SHP77 treated with DMSO at 0.1 percent for 48 hours (cell line): Measurements from ENCODE around the gene SMIM8.
"Not testable (repeated sequence)": the region's sequence is repeated elsewhere in the genome, so short reads cannot be mapped to it uniquely, and the experiment has no call there.

Experiments
- DNase-seq: peaks from one replicate; lab custom pipeline; 2025; lab: John Stamatoyannopoulos, UW

The SMIM8 gene, protein sequence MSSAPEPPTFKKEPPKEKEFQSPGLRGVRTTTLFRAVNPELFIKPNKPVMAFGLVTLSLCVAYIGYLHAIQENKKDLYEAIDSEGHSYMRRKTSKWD

DNA sequence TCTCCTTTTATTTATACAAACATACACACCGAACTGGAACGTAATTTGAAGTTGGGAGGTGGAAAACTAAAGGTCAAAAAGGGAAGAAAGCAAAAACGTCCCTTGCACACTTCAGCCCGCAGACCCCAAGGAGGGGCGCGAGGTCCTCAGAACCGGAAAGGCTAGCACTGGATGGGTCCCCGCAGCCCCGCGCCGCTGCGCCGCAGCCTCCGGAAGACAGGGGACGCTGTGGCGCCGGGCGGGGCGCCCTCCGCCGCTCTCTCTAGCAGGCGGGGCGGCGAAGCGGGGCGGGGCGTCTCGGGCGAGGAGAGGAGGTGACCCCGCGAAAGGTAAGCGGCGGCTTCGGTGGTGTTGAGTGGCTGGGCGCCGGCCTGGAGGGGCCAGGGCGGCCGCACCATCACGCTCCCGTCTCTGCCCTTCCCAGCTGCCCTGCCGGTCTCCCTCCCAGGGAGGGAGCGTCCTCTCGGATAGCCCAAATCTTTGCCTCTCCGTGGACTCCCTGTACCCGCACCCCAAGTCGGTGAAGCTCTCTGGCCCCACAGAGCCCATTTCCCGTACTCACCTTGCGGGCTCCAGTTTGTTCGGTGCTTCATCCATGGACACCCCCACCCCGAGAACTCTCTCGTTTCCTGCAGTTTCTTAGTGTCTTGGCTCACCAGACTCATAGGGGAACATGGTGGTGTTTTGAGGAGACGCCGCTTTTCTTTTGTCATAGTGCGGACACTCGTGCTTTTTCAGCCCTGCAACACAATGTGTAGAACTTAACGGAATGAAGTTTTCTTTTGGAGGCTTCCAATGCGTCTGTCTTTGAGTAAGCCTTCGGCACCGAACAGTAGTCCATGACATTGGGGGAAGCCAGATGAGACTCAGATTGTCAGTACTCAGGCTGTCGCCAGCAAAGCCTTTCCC lies at the start of gene SMIM8:
Gene SMIM8, plus strand, starts transcription at position 285 of the 909 bp plus-strand sequence. CDS start 14,444 bp downstream, outside the sequence.
- DNase-seq = peak; percentile 62

DNA sequence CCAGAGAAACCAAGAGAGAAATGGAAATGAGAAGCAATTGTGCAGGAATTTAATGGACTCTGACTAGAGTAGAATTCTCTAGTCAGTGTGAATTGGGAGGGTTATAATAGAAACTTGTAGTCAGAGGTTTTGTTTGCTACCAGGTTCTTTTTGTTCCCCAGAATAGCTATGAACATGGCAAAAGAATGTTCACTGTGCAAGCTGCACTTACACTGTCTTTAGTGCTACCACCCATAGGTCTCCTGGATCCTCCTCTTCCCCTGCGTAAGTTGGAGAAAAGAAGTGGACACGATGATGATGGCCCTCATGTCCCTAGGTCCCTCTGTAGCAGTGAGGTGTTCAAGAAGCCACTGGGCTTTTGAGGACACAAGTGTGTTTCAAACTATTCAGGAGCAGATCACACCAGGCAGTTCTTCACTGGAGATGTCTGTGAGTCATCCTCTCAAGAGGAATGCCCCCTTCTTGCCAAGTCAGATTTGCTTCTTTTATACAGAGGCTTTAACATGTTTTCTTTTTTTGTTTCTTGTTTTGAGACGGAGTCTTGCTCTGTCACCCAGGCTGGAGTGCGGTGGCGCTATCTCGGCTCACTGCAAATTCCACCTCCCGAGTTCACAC lies 47.6 kb upstream of the SMIM8 start:
- DNase-seq = no peak

DNA sequence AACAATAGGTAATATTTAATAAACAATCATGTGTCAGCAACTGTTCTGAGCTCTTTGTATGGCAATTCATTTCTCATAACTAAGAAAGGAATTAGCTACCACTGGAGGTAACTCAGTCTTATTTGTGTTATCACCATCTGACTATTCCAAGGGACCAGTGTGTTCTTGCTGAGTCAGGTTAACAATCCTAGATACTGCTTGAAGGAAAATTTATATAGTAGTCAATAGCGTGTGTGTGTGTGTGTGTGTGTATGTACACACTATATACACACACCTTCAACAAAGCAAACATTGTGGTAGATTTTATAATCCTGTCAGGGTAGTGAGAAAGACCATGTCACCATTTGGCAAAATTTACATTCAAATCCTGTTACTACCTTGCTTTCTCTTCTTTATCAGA lies 45.8 kb upstream of the SMIM8 start:
- no peak for DNase-seq

DNA sequence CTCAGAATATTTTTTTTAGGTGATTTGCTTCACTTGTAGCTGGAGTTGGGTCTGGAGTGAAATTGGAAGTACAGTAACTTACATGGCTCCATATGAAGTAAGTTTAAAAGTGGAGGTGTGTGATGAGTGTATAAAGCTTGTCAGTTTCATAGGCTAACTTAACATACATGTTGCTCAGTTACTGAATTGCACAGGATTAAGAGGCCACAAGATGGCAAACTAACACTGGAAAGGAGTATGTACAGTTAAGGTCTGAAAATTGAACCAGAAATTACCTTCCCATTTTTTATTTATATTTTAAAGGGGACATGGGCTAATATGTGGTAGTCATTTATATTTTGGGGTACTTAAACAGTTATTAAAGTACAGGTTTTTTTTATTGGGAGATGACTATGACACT lies 45.3 kb upstream of the SMIM8 start:
- DNase-seq = no peak

DNA sequence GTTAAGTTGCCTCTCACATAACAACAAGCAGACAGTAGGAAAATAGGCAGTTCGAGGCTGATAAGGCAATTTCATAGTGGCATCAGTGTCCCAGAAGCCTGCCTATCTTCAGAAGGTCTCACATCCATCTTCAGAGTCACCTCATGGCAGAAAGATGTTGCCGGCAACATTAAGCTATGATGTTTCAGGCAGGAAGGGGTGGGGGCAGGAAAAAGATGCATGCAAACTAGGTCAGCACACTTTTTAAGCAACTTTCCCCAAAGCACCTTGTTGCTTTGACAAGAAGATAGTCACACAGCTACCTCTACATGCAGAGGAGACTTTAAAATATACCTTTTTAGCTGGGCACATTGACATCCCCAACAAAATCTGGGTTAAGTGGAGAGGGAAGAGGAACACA lies 43.2 kb upstream of the SMIM8 start:
- DNase-seq = no peak

DNA sequence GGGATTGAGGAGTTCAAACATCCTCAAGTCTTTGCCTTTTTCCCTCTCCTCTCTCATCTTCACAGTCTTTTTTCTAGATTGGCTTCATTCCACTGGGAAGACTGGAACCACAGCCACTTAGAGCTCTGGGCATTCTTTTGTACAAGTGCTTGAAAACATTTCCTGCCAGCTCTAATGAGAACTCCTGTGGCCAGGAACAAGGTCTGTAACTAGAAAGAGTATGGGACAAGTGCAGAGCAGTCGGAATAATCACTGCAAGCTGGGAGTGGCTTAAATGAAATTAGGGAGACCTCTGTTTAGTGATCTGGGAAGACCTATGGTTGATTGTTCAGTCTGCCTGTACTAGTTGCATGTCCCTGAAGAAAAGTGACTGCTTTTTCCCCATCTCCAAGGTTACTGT lies 41.0 kb upstream of the SMIM8 start:
- DNase-seq = no peak

DNA sequence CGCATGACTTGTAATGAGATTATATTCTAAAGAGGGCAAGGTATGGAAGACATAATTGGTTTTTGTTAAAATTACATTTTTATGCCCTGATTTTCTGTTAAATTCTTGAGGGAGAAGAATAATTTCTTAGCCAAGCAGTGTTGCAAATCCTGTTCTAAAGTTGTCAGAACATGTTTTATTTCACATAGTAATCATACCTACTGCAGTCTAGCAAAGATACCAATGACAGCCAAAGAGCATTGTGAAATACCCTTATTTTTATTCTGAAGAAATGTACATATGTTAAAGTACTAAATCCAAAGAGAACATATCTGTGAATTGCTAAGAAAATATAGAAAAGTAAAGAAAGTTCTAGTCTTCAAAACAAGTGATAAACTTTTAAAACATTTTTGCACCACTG lies 39.6 kb upstream of the SMIM8 start:
- no peak for DNase-seq

DNA sequence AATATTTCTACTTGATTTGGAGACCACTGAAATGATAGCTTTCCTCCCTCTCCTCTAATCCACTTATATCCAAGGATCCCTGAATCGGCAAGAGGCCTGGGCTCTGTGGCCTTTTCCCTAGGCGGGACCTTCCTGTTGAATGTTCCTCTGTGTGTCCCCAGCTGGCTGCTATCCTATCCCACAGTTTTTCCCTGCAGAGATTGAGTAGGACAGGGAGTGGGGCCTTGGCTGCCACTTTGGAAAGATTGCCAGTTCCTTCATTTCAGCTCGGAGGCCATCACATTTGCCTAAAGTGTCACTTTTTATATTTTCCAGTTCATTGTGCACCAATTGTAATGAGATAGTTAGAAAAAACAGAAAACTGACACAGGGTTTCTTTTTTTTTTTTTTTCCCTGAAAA lies 38.9 kb upstream of the SMIM8 start:
- no peak for DNase-seq

DNA sequence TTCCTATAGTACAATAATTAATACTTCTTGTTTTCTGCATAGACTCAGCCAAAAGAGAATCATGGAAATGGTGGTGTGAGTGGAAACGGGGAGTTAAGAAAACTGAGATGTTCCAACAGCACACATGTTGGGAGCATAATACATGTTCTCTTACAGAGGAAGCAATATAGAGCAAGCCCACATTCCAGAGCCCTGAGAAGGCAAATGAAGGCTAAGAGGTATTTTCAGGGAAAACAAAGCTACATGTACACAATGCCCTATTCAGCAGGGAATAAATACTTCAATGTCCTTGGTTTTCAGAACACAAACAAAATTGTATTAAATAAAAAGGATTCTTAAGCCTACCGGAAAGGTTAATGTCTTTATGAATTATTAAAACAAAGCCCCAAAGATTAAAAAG lies 35.1 kb upstream of the SMIM8 start:
- DNase-seq = no peak

DNA sequence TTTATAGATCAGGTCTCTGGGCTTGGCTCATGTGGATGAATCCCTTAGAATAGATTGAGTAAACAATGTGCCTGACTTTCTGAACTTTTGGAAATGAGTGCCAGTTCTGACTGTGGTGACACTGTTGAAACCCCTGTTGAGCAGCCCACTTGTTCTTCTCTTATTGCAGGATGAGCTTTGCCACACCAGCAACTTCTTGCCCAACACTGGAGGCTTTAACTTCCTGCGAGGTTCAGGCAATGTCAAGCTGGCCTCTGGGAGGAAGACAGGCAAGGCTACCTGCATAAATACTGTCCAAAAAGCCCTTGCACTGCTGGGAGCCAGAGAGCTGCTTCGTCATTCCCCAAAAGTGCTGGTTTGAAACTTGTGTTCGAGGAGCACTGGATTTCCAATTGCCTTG lies 32.8 kb upstream of the SMIM8 start:
- no peak for DNase-seq

DNA sequence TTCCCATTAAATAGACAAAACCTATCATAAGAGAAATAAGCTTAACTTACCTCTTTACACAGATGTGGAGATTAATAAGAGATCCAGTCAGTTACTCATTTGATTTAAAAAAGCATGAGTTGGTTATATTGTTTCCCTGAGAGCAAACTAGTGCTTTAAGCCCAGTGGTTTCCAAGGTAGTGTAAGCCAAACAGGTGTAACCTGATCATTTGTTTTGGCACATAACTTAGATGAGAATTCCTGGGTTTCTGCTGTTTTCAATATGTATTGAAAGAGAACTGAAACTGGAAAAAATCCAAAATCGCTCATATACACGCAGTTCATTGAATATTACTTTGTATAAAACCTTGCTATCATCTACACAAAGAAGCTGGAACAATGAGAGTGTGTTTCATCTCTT lies 30.5 kb upstream of the SMIM8 start:
- no peak for DNase-seq

DNA sequence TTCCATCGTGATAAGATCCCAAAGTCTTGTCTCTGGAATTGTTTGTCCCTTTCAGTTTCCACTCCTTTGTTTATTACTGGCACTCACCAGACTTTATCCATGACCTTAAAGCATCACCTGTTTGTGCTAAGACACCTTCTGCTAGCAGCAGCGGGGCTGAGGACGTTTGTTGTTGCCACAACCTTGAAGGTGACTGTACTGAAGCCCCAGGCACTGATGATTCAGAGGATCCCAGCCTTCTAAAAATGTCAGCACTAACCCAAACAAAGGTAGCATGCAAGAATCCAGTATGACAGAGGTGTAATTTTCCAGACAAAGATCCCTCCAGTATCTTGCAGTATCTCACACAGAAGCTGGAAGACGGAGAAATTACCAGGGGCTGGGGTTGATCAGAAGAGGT lies 28.9 kb upstream of the SMIM8 start:
- DNase-seq = no peak

DNA sequence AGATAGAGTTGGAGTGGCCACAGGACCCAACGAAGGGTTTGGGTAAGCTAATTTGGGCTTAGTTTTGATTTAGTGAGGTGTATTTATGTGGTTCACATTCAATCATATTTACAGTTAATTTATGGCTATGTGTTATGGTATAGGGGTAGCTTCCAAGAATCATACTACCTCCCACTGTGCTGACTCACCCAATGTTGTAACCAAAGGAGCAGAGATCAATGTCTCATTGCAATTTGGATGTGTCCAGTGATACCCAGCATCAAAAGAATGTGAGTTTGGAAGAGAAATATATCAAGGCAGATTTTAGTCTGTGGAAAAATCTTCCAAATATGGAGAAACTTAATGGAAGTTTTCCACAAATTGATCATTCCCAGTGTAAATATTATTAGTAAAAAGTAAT lies 25.3 kb upstream of the SMIM8 start:
- no peak for DNase-seq

DNA sequence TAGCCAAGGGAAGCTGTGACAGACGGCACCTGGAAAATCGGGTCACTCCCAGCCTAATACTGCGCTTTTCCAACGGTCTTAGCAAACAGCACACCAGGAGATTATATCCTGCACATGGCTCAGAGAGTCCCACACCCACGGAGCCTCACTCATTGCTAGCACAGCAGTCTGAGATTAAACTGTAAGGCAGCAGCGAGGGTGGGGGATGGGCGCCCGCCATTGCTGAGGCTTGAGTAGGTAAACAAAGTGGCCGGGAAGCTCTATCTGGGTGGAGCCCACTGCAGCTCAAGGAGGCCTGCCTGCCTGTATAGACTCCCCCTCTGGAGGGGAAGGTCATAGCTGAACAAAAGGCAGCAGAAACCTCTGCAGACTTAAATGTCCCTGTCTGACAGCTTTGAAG lies 21.1 kb upstream of the SMIM8 start:
- peak; percentile 21 for DNase-seq

DNA sequence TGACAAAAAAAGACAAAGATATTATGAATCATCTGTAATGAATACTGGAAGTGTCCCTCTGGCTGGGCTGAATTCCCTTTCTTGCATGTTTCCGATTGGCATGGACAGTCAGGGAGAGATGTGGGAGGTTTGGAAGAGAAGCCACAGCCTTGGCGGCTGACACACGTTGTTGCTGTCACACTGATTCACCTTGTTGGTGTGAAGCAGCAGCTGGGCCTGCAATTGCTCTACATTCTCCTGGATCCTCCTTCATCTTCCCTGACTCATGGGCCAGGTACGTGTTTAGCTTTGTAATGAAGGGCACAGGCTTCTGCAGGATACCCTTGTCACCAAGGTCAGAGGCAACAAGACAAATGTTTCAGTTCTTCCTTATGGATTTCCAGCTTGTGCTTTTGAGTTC lies 13.4 kb upstream of the SMIM8 start:
- DNase-seq = no peak

DNA sequence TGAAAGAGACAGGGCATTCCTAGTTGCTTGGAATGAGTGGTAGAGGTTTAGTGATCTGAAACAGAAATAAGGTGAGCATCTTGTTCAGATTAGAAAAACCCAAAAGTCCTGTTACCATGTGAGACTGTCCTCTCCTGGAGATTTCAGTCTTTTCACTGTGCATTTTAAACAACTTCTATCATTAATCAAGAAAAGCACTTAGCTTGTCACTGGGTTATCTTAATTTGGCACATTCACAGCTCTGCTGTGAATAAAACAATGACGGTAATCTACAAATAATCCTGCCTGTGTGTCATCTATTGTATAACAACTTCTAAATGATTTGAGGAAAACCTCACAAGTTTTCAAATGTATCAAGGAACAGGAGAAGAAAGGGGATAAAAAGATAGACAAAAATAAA lies 9.5 kb upstream of the SMIM8 start:
- DNase-seq = no peak

DNA sequence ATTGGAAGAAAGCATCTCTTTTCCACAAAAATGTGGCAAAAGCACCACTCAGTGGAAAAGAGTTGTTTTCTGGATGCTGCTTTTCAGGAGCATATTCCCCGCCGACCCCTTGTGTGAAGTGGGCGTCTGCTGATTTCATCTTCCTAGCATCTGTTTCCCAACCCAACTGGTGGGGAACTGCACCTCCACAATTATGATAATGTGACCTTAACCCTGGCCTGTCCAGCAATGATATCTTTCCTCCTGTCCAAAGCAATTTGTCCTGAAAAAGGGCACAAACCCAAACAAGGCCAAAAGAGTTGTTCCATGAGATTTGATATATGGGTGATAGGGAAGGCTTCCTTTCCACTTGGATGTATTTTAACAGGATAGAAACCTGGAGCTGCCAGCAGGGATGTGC lies 7.3 kb upstream of the SMIM8 start:
- DNase-seq = no peak

DNA sequence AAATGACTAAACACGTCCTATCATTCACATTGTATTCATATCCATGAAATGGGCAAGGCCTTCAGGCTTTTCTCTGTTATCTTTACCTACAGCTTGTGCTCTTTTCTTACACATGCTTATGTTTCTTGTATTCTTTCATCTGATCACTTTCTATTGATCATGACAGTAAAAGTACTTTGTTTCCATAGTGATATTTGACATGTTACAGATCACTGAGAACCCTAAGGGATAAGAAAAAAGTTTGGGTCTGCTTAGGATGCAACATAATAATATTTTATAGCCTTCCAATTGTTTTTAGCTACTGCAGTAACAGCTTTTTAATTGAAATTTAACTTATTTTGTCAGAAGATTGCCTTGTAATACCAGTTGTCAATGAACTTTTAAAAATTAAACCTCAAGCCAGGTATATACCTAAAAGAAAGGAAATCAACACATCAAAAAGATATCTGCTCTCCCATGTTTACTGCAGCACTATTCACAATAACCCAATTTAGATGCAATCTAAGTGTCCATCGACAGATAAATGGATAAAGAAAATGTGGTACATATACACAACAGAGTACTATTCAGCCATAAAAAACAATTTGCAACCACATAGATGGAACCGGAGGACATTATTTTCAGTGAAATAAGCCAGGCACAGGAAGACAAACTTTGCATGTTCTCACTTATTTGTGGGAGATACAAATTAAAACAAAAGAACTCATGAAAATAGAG lies 3.0 kb upstream of the SMIM8 start:
- no peak for DNase-seq

DNA sequence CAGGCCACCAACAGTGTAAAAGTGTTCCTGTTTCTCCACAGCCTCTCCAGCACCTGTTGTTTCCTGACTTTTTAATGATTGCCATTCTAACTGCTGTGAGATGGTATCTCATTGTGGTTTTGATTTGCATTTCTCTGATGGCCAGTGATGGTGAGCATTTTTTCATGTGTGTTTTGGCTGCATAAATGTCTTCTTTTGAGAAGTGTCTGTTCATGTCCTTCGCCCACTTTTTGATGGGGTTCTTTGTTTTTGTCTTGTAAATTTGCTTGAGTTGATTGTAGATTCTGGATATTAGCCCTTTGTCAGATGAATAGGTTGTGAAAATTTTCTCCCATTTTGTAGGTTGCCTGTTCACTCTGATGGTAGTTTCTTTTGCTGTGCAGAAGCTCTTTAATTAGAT lies 1.5 kb downstream of the SMIM8 start:
- DNase-seq = not testable (repeated sequence)

DNA sequence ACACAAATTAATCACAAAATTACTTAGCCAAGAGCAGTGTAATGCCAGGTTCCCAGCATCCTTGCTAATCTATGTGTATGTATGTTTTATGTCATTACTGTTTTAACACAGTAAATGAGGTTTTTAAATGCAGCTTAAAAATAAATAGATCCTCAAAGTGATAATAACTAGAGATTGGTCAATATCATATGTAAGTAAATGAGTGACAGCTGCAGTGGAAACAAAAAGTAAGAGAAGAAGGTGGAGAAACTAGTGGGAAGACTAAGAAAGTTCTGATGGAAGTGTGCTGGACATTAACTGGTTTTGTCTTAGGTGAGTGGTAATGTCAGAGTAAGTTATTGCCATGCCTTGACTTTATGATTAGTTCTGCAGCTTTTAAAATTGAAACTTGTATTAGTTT lies 8.6 kb downstream of the SMIM8 start:
- DNase-seq = no peak

DNA sequence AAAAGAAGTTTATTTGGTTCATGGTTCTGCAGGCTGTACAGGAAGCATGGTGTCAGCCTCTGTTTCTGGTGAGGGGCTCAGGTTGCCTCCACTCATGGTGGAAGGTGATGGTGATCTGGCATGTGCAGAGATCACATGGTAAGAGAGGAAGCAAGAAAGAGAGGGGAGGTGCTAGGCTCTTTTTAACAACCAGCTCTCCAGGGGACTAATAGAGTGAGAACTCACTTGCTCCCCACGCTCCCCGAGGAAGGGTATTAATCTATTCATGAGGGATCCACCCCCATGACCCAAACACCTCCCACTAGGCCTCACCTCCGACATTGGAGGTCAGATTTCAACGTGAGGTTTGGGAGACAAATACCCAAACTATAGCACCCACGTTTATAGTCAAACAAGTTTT lies 10.6 kb downstream of the SMIM8 start:
- DNase-seq = no peak

DNA sequence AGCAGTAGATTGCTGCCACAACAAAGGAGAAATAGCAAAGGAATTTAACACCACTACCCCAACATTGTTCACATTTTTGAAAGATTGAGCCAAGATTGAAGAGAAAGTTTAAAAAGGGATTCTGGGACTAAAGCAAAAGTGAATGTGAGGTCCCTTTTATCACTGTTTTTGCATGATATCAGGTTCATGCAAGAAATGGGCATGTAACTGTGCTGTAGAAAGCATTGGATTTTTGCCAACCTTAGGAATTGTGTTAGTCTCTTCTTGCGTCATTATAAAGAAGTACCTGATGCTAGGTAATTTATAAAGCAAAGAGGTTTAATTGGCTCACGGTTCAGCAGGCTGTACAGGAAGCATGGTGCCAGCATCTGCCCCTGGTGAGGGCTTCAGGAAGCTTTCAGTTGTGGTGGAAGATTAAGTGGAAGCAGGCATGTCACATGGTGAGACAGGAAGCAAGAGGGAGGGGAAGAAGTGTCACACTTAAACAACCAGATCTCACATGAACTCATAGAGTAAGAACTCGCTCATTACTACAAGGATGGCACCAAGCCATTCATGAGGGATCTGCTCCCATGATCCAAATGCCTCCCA lies 11.3 kb downstream of the SMIM8 start:
- no peak for DNase-seq
